Loucy (cell line): ENCODE data around the gene EIF3M.

ENCODE experiments used
- H2AFZ ChIP-seq: fragments of 200-600 bp; sonication (generic); 2 replicates; pipeline ENCODE4 v1.6.0; 2016; ENCODE audit warnings: antibody characterized with exemption, mild to moderate bottlenecking, low read length, moderate library complexity
- H3F3A ChIP-seq: fragments of 200-600 bp; 2 replicates; pipeline ENCODE4 v1.6.0; 2016; ENCODE audit warnings: antibody characterized with exemption, low read depth, mild to moderate bottlenecking
- H3K27me3 ChIP-seq: fragments of 200-600 bp; sonication (generic); 2 replicates; pipeline ENCODE4 v1.6.1; 2014; ENCODE audit warnings: low read length, mild to moderate bottlenecking; ENCODE audit not compliant: insufficient read depth, poor library complexity, severe bottlenecking
- H3K36me3 ChIP-seq: fragments of 200-600 bp; sonication (generic); 2 replicates; pipeline ENCODE4 v1.6.1; 2016; ENCODE audit warnings: low read length; ENCODE audit not compliant: insufficient read depth
- H3K4me1 ChIP-seq: fragments of 200-600 bp; sonication (generic); 2 replicates; pipeline ENCODE4 v1.5.1; 2014; ENCODE audit warnings: low read length, mild to moderate bottlenecking; ENCODE audit not compliant: insufficient read depth, poor library complexity, severe bottlenecking
- H3K4me2 ChIP-seq: fragments of 200-600 bp; sonication (generic); 2 replicates; pipeline ENCODE4 v1.6.0; 2014; ENCODE audit warnings: antibody characterized with exemption, low read length, low read depth, mild to moderate bottlenecking; ENCODE audit not compliant: poor library complexity, severe bottlenecking
- H3K4me3 ChIP-seq: fragments of 200-600 bp; sonication (generic); 2 replicates; pipeline ENCODE4 v1.5.1; 2014; ENCODE audit warnings: low read length, mild to moderate bottlenecking, mixed read lengths; ENCODE audit not compliant: poor library complexity, severe bottlenecking
- H3K79me2 ChIP-seq: fragments of 200-600 bp; sonication (generic); 2 replicates; pipeline ENCODE4 v1.6.1; 2014; ENCODE audit warnings: low read length; ENCODE audit not compliant: insufficient read depth
- H3K9ac ChIP-seq: fragments of 200-600 bp; sonication (generic); 2 replicates; pipeline ENCODE4 v1.6.0; 2014; ENCODE audit warnings: mild to moderate bottlenecking, low read depth, low read length, moderate library complexity; ENCODE audit not compliant: poor library complexity, severe bottlenecking
- H3K9me2 ChIP-seq: fragments of 200-600 bp; sonication (generic); replicated peaks from 2 replicates; pipeline ENCODE4 v1.6.1; 2016; ENCODE audit warnings: low read depth, low read length, mixed read lengths
- H3K9me3 ChIP-seq: fragments of 200-600 bp; sonication (generic); 2 replicates; pipeline ENCODE4 v1.6.1; 2014; ENCODE audit warnings: mild to moderate bottlenecking, antibody characterized with exemption, low read length, low read depth; ENCODE audit not compliant: insufficient read depth
- H4K20me1 ChIP-seq: fragments of 200-600 bp; sonication (generic); 2 replicates; pipeline ENCODE4 v1.6.0; 2014; ENCODE audit warnings: antibody characterized with exemption, low read length, mild to moderate bottlenecking; ENCODE audit not compliant: insufficient read depth, poor library complexity, severe bottlenecking
- EZH2phosphoT487 ChIP-seq: fragments of 200-600 bp; IDR thresholded peaks from 2 replicates; pipeline ENCODE4 v1.6.1; 2018; ENCODE audit warnings: antibody characterized with exemption, mild to moderate bottlenecking, moderate library complexity, borderline replicate concordance
- TF ChIP-seq, protein P1 (sequence below): fragments of 200-600 bp; sonication (generic); conservative IDR thresholded peaks from 2 replicates; pipeline ENCODE4 v1.5.1; 2014; ENCODE audit warnings: mild to moderate bottlenecking, antibody characterized with exemption, low read length

The EIF3M gene

GRCh38 chr11:32561835-32562234, 21.8 kb upstream of the EIF3M start:
- H3K4me1 ChIP-seq, result peaks cover 9% of the 10 kb centered on the region
- H3K9me2 ChIP-seq, result no peaks in the 10 kb centered on the region
- H3K9me3 ChIP-seq, result no peaks in the 10 kb centered on the region
- H3K4me2 ChIP-seq, result no peak overlapping the region
- H3F3A ChIP-seq, result no peaks in the 10 kb centered on the region
- H3K4me3 ChIP-seq, result no peak overlapping the region
- no peaks in the 10 kb centered on the region for H4K20me1 ChIP-seq
- no peak overlapping the region for H3K9ac ChIP-seq
- TF ChIP-seq EZH2phosphoT487, result no peak
- TF ChIP-seq, protein P1, sequence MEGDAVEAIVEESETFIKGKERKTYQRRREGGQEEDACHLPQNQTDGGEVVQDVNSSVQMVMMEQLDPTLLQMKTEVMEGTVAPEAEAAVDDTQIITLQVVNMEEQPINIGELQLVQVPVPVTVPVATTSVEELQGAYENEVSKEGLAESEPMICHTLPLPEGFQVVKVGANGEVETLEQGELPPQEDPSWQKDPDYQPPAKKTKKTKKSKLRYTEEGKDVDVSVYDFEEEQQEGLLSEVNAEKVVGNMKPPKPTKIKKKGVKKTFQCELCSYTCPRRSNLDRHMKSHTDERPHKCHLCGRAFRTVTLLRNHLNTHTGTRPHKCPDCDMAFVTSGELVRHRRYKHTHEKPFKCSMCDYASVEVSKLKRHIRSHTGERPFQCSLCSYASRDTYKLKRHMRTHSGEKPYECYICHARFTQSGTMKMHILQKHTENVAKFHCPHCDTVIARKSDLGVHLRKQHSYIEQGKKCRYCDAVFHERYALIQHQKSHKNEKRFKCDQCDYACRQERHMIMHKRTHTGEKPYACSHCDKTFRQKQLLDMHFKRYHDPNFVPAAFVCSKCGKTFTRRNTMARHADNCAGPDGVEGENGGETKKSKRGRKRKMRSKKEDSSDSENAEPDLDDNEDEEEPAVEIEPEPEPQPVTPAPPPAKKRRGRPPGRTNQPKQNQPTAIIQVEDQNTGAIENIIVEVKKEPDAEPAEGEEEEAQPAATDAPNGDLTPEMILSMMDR, result no peak
- no peak overlapping the region for H2AFZ ChIP-seq
- H3K27me3 ChIP-seq, result no peaks in the 10 kb centered on the region
- H3K79me2 ChIP-seq, result no peaks in the 10 kb centered on the region
- H3K36me3 ChIP-seq, result no peaks in the 10 kb centered on the region

GRCh38 chr11:32562839-32563599, 20.6 kb upstream of the EIF3M start:
- H3K9me3 ChIP-seq, result no peaks in the 10 kb centered on the region
- no peak overlapping the region for H3K4me3 ChIP-seq
- H3K4me2 ChIP-seq, result no peak overlapping the region
- H4K20me1 ChIP-seq, result no peaks in the 10 kb centered on the region
- no peaks in the 10 kb centered on the region for H3K27me3 ChIP-seq
- H2AFZ ChIP-seq, result no peak overlapping the region
- no peak for TF ChIP-seq EZH2phosphoT487
- TF ChIP-seq, protein P1, result no peak
- no peaks in the 10 kb centered on the region for H3K36me3 ChIP-seq
- H3K4me1 ChIP-seq, result peaks cover 9% of the 10 kb centered on the region
- H3K9ac ChIP-seq, result no peak overlapping the region
- H3F3A ChIP-seq, result no peaks in the 10 kb centered on the region
- H3K9me2 ChIP-seq, result no peaks in the 10 kb centered on the region
- H3K79me2 ChIP-seq, result no peaks in the 10 kb centered on the region

GRCh38 chr11:32563600-32563959, 20.1 kb upstream of the EIF3M start:
- no peak overlapping the region for H3K4me2 ChIP-seq
- H3F3A ChIP-seq, result no peaks in the 10 kb centered on the region
- no peaks in the 10 kb centered on the region for H3K27me3 ChIP-seq
- no peak overlapping the region for H2AFZ ChIP-seq
- H3K4me1 ChIP-seq, result peaks cover 9% of the 10 kb centered on the region
- no peaks in the 10 kb centered on the region for H4K20me1 ChIP-seq
- H3K9me2 ChIP-seq, result no peaks in the 10 kb centered on the region
- H3K9me3 ChIP-seq, result no peaks in the 10 kb centered on the region
- no peak overlapping the region for H3K9ac ChIP-seq
- no peaks in the 10 kb centered on the region for H3K36me3 ChIP-seq
- no peak overlapping the region for H3K4me3 ChIP-seq
- no peaks in the 10 kb centered on the region for H3K79me2 ChIP-seq
- no peak for TF ChIP-seq EZH2phosphoT487
- TF ChIP-seq, protein P1, result no peak
